Esophagus muscularis mucosa (tissue), 3 donors: ENCODE results near the gene MID1.

Source experiments
- CTCF ChIP-seq, 3 experiments: fragments of 200-600 bp in 2 of 3; fragments of 450-650 bp in 1 of 3; sonication (generic) in 2 of 3; IDR thresholded peaks; one replicate each; pipeline ENCODE4 v1.5.1; 2017 to 2019; ENCODE audit warnings: antibody characterized with exemption in 3 of 3, mild to moderate bottlenecking in 2 of 3, moderate library complexity in 1 of 3
- POLR2A ChIP-seq: fragments of 450-650 bp; IDR thresholded peaks from one replicate; pipeline ENCODE4 v1.6.1; 2017; ENCODE audit warnings: antibody characterized with exemption, moderate library complexity, mild to moderate bottlenecking, low read depth

DNA sequence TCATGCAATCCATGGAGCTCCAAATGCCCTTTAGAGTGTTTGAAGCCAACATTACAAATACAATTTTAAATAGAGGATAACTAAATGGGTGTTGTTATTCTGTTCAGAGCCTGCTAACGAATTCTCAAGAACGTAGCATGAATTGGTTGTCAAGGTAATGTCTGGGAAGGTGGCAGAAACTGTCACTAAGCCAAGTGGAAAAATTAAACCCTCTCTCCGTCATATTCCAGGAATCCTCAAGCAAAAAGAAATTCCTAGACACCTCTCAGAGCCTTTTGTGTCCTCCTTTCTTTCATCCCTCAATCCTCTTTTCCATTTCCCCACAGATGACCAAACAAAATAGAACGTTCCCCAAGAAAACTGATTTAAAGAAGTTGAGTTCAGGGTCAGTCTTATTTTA, 204.0 kb downstream of the MID1 start:
- no peak for TF ChIP-seq POLR2A
- no peak for TF ChIP-seq CTCF (IDR thresholded peaks at IDR 0.05)
